ENCODE results near the gene AK1. TPM values are rescaled to one million over a fixed set of nuclear protein-coding genes. Genes with fewer than 3 reads are reported as not detected.

Gene AK1
- total and polyA plus RNA-seq, 2 of the 8 experiments (the other 6 are each of a cell fraction or from before 2014, with no cell fraction given), result 37.9 to 39.2 TPM

- no peak overlapping the region for H2BK5ac ChIP-seq (ENCODE audit: low read depth, low read length)
- no peak overlapping the region for H2BK20ac ChIP-seq (ENCODE audit: low read length)
- H2AFZ ChIP-seq (ENCODE audit: low read length), result no peak overlapping the region
- H4K91ac ChIP-seq (replicated peaks; ENCODE audit: insufficient read length, low read length), result no peak overlapping the region
- H4K8ac ChIP-seq (ENCODE audit: extremely low read depth, insufficient read depth, low read length), result no peak overlapping the region
- H2AK5ac ChIP-seq (ENCODE audit: low read depth, low read length), result no peak overlapping the region
- no peak overlapping the region for H3K9ac ChIP-seq (replicated peaks in 1 of 4; ENCODE audit: extremely low read depth in 1 of 4, low read depth in 3 of 4, low read length in 3 of 4)
- peaks cover 0 to 8% (median 2%) of the 10 kb centered on the region in 4 experiments; a peak in 1 of 7 replicates for H3K4me1 ChIP-seq (replicated peaks in 1 of 4; ENCODE audit: control insufficient read depth in 3 of 4, insufficient read depth in 4 of 4, low read length in 3 of 4)
- no peak overlapping the region for H3K4me2 ChIP-seq (ENCODE audit: insufficient read depth in 1 of 2, low read depth in 2 of 2, low read length in 2 of 2)
- no peak overlapping the region for H3K4ac ChIP-seq (replicated peaks; ENCODE audit: insufficient read length, low read depth, low read length)
- no peak overlapping the region for H3K14ac ChIP-seq (ENCODE audit: insufficient read length)
- H3K23me2 ChIP-seq (ENCODE audit: low read depth, low read length), result peaks cover 4% of the 10 kb centered on the region; the same call in 1 of the 2 replicates
- POLR2A ChIA-PET (ENCODE audit: partially characterized antibody), result interaction anchor here (1.0 to 1.7 kb wide), 9 partner anchors 9 to 147 kb away, joined by 3 to 6 read pairs (median 4); partner anchors contain the start of gene CDK9
- no peak overlapping the region for H3K23ac ChIP-seq (ENCODE audit: insufficient read length)
- no peak overlapping the region for H3K27ac ChIP-seq (ENCODE audit: low read depth, low read length)
- H2BK120ac ChIP-seq (replicated peaks; ENCODE audit: low read depth, low read length), result no peak overlapping the region
- H4K5ac ChIP-seq (ENCODE audit: insufficient read length, low read depth, low read length), result no peak overlapping the region
- no peaks in the 10 kb centered on the region for H3K9me3 ChIP-seq (ENCODE audit: insufficient read depth in 2 of 2, low read depth in 1 of 2, low read length in 1 of 2)
- no peaks in the 10 kb centered on the region for H3K79me2 ChIP-seq (ENCODE audit: control insufficient read depth in 1 of 2, insufficient read depth in 2 of 2, low read length in 2 of 2)
- no peaks in the 10 kb centered on the region; a peak in 1 of 7 replicates for H3K27me3 ChIP-seq (replicated peaks in 1 of 4; ENCODE audit: control insufficient read depth in 3 of 4, extremely low read depth in 1 of 4, insufficient read depth in 3 of 4, low read length in 3 of 4)
- FAIRE-seq, result no peak
- H3K36me3 ChIP-seq (ENCODE audit: control insufficient read depth in 2 of 4, insufficient read depth in 4 of 4, low read length in 3 of 4), result no peaks in the 10 kb centered on the region
- H3K4me3 ChIP-seq (ENCODE audit: extremely low read depth in 1 of 4, insufficient read depth in 2 of 4, low read depth in 3 of 4, low read length in 4 of 4), result no peak overlapping the region
- no peaks in the 10 kb centered on the region; the same call in 1 of the 2 replicates for H3K79me1 ChIP-seq (ENCODE audit: low read depth, low read length)
- TF ChIP-seq ASH2L (IDR thresholded peaks at IDR 0.05; ENCODE audit: low read length) (no peak), SUZ12 (IDR thresholded peaks at IDR 0.05; ENCODE audit: low read length) (no peak), TCF12 (IDR thresholded peaks at IDR 0.05; ENCODE audit: low read depth, low read length) (no peak), BRCA1 (IDR thresholded peaks at IDR 0.05; ENCODE audit: low read depth, low read length) (no peak), NRF1 (IDR thresholded peaks at IDR 0.05; ENCODE audit: low read depth, low read length) (no peak), TBP (IDR thresholded peaks at IDR 0.05; ENCODE audit: low read depth, low read length) (no peak), KDM4A (IDR thresholded peaks at IDR 0.05; ENCODE audit: low read depth, low read length, severe bottlenecking) (no peak), SP4 (IDR thresholded peaks at IDR 0.05; ENCODE audit: low read length) (no peak), CEBPB (IDR thresholded peaks at IDR 0.05; ENCODE audit: low read depth, low read length) (no peak), EZH2 (IDR thresholded peaks at IDR 0.05; ENCODE audit: low read depth, low read length, severe bottlenecking) (no peak), CBX5 (IDR thresholded peaks at IDR 0.05; ENCODE audit: low read depth, low read length) (no peak), ZNF274 (IDR thresholded peaks at IDR 0.05; ENCODE audit: borderline replicate concordance, extremely low read depth, low read length) (no peak), SAP30 (IDR thresholded peaks at IDR 0.05; ENCODE audit: insufficient read depth, insufficient replicate concordance, low read length) (no peak)
- no peak overlapping the region for H3K56ac ChIP-seq (replicated peaks; ENCODE audit: insufficient read length, low read depth, low read length)
- DNase-seq (ENCODE audit: low read depth in 1 of 2, low spot score in 2 of 2), result no peak
- CTCF ChIA-PET (ENCODE audit: partially characterized antibody), result interaction anchor here (0.8 to 9.2 kb wide), 35 partner anchors 10 to 379 kb away, joined by 3 to 116 read pairs (median 10); partner anchors contain the start of genes ENG, FPGS, PTRH1 and ST6GALNAC4
- H4K20me1 ChIP-seq (replicated peaks in 1 of 2; ENCODE audit: control insufficient read depth in 1 of 2, insufficient read depth in 2 of 2, low read length in 2 of 2), result peaks cover 0 to 7% of the 10 kb centered on the region in 2 experiments
- no peak overlapping the region; the same call in 1 of the 2 replicates for H2BK12ac ChIP-seq (ENCODE audit: low read depth, low read length)
- H2BK15ac ChIP-seq (ENCODE audit: low read length), result no peak overlapping the region
- no peak overlapping the region for H3K18ac ChIP-seq (ENCODE audit: extremely low read depth, low read length)
- WGBS, 2 experiments (ENCODE audit: extremely low coverage in 1 of 2, insufficient coverage in 1 of 2, insufficient read length in 1 of 2, insufficient replicate concordance in 2 of 2, low coverage in 1 of 2, low lambda C conversion rate in 2 of 2, missing lambda C conversion rate in 1 of 2), result 91% methylated on average over 16 of the region's 18 CpGs; no CpG with 5 or more reads in 1 of the 2 experiments
Observed at GRCh38 chr9:127868278-127868902, 9.1 kb downstream of the AK1 start.

Measured in H1 (cell line).